ENCODE measurements around the gene FUNDC1. TPM values are rescaled to one million over a fixed set of nuclear protein-coding genes. Genes with fewer than 3 reads are reported as not detected.
A peak's percentile ranks its signal among the peaks of the same experiment; 100 is the strongest.

FUNDC1 gene, protein sequence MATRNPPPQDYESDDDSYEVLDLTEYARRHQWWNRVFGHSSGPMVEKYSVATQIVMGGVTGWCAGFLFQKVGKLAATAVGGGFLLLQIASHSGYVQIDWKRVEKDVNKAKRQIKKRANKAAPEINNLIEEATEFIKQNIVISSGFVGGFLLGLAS
- 10 to 100 TPM in 6 of 7 donors, 1 to 10 TPM in 1; 9.5 to 13.7 (median 11.5) TPM for total RNA-seq
- polyA plus RNA-seq: 10 to 100 TPM; 13.3 to 16.1 (median 15.1) TPM
- long read RNA-seq, donor 1, transcript FUNDC1-201 (5 exons, 1,196 nt): major isoform, 8 of 10 reads
- long read RNA-seq, donor 1, partial matches to known transcripts: 0 of 10 reads
- long read RNA-seq, donor 1, other reads (novel, unspliced or antisense): 0 of 10 reads
- long read RNA-seq, donor 2, transcript FUNDC1-201 (5 exons, 1,196 nt): major isoform, 6 of 6 reads
- long read RNA-seq, donor 2, partial matches to known transcripts: 0 of 6 reads
- long read RNA-seq, donor 2, other reads (novel, unspliced or antisense): 0 of 6 reads

DNA sequence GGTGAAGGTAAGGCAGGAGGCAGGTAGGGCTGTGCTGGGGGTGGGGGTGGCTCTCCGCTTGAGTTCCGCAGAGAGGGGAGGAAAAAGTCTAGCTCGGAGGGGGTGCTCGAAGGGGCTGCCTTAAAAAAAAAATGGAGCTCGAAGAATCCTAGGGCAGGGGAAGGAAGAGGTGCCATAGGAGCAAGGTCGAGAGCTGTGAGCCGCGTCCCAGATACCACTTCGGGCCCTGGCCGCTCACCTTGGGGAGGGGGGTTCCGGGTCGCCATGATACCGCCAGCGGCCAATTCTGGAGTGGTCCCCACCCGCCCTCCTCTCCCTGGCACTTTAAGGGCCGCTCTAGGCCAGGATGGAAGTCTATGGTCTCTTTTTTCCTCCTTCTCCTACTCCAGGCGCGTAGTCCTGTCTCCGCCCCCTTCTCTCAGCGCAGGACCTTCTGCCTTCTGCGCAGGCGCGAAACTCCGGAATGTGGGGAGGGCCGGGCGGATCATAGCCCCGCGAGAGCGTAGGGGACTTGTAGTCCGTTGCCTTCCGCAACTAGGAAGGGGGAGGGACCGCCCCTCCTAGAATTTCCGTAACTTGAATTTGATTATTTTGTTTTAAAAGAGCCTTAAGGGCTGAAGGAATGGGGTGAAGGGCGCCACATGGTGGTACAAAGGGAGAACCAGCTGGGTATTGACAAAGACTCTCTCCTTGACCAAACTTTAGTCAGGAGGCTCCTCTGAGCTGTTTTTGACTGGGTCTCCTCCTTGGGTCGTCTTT lies at the start of gene FUNDC1:
Gene FUNDC1 (minus strand): TSS at position 293 of the 759 bp plus-strand sequence. CDS start 27 bp downstream, at position 266.
- H3K27ac ChIP-seq: peak within 1 kb of the TSS; percentile 39 to 87 (median 78)
- 0 to 4% (median 2%) methylated on average over 19 to 35 of the region's 35 CpGs for WGBS, 5 donors
- intact Hi-C loops (cut with DNase I; ENCODE audit: low total_unique reads): loop anchor here (10.0 kb wide), 1 partner anchor 332 kb away; the partner anchor contains the start of gene KDM6A

DNA sequence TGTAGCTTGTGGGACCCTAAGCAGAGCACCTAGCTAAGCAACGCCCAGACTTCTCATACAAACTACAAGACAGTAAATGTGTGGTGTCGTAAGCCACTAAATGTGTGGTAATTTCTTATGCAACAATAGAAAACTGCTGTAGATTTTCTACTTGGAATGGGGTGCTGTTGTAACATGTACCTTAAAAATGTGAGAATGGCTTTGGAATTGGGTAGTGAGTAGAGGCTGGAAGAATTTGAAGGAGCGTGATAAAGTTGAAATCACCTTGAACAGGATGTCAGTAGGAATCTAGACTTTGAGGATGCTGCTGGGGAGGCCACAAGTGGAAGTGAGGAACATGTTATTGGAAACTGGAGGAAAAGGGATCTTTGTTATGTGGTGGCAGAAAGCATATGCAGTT lies 43.2 kb upstream of the FUNDC1 start:
- DNase-seq: no peak
- H3K4me1 ChIP-seq: no peaks in the 10 kb centered on the region
- H3K9me3 ChIP-seq: peaks cover 0 to 7% (median 0%) of the 10 kb centered on the region in 8 donors
- no peaks in the 10 kb centered on the region for H3K36me3 ChIP-seq
- H3K27ac ChIP-seq: no peak overlapping the region
- WGBS, 5 donors: 52 to 92% (median 68%) methylated on average over 3 of the region's 3 CpGs
- intact Hi-C loops (cut with DNase I; ENCODE audit: low total_unique reads): no loop called here
- H3K4me3 ChIP-seq: no peak overlapping the region
- TF ChIP-seq POLR2AphosphoS5 (IDR thresholded peaks at IDR 0.05) (no peak), POLR2A (IDR thresholded peaks at IDR 0.05) (no peak)
- no peaks in the 10 kb centered on the region for H3K27me3 ChIP-seq (replicated peaks in 1 of 7)

More for the DNA sequence above, at the start of gene FUNDC1:
- H3K27me3 ChIP-seq (replicated peaks in 1 of 7): no peaks in the 10 kb centered on the region
- H3K4me3 ChIP-seq: peak within 1 kb of the TSS; percentile 39 to 83 (median 60)
- DNase-seq: peak; percentile 97
- H3K9me3 ChIP-seq: no peaks in the 10 kb centered on the region
- H3K36me3 ChIP-seq: peaks cover 0 to 7% (median 0%) of the 10 kb centered on the region in 6 donors
- TF ChIP-seq POLR2AphosphoS5 (IDR thresholded peaks at IDR 0.05) (peak; percentile 81 to 87 (median 85)), POLR2A (IDR thresholded peaks at IDR 0.05) (peak in 1 of 3 donors; percentile 36)
- TF ChIP-seq, protein P1, sequence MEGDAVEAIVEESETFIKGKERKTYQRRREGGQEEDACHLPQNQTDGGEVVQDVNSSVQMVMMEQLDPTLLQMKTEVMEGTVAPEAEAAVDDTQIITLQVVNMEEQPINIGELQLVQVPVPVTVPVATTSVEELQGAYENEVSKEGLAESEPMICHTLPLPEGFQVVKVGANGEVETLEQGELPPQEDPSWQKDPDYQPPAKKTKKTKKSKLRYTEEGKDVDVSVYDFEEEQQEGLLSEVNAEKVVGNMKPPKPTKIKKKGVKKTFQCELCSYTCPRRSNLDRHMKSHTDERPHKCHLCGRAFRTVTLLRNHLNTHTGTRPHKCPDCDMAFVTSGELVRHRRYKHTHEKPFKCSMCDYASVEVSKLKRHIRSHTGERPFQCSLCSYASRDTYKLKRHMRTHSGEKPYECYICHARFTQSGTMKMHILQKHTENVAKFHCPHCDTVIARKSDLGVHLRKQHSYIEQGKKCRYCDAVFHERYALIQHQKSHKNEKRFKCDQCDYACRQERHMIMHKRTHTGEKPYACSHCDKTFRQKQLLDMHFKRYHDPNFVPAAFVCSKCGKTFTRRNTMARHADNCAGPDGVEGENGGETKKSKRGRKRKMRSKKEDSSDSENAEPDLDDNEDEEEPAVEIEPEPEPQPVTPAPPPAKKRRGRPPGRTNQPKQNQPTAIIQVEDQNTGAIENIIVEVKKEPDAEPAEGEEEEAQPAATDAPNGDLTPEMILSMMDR (IDR thresholded peaks at IDR 0.05 in 8 of 11, conservative IDR thresholded peaks at IDR 0.05 in 3 of 11): peak in 10 of 11 experiments; percentile 11 to 55 (median 42)
- peaks cover 0 to 23% (median 10%) of the 10 kb centered on the region in 6 donors for H3K4me1 ChIP-seq

DNA sequence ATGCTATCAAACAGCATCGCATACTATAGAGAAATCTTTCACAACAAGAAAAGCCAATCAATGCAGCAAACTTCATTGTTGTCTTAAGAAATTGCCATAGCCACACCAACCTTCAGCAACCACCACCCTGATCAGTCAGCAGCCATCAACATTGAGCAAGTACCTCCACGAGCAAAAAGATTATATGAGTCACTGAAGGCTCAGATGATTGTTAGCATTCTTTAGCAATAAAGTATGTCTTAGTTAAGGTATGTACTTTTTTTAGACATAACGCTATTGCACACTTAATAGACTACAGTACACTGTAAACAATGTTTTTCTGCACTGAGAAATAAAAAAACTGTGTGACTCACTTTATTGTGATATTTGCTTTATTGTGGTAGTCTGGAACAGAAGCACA lies 37.8 kb upstream of the FUNDC1 start:
- H3K4me3 ChIP-seq: no peak overlapping the region
- H3K27me3 ChIP-seq (replicated peaks in 1 of 7): no peaks in the 10 kb centered on the region
- intact Hi-C loops (cut with DNase I; ENCODE audit: low total_unique reads): no loop called here
- DNase-seq: no peak
- WGBS, 5 donors: 70 to 86% (median 75%) methylated on average over 3 of the region's 3 CpGs
- peaks cover 0 to 7% (median 0%) of the 10 kb centered on the region in 8 donors for H3K9me3 ChIP-seq
- H3K36me3 ChIP-seq: no peaks in the 10 kb centered on the region
- TF ChIP-seq POLR2AphosphoS5 (IDR thresholded peaks at IDR 0.05) (no peak), POLR2A (IDR thresholded peaks at IDR 0.05) (no peak)
- TF ChIP-seq, protein P1 (IDR thresholded peaks at IDR 0.05 in 8 of 11, conservative IDR thresholded peaks at IDR 0.05 in 3 of 11): no peak
- H3K4me1 ChIP-seq: no peaks in the 10 kb centered on the region
- no peak overlapping the region for H3K27ac ChIP-seq

DNA sequence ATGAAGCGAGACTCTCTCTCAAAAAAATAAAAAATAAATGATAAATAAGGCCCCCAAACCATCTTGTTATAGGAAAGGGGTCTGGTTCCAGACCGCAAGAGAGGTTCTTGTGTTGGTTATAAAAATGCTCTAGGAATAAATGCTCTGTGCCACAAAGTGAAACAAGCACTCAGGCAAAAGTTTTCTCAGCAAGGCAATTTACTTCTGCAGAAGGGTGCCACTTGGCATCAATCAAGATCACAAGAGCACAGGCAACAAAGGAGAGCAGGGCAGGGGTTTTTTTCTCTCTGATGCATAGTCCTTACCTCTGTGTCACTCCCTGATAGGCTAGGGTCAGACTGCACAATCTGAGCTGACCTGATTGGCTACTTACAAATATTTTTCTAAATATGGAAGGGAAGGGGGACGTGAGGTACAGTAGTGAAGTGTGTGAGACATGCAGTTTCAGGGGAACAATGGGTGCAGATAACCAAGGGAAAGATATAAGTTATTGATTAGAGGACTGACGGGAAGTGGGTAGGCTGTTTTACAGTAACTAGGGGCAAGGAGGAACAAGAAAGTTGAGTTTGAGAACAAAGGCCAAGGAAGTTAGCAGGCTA lies 29.8 kb upstream of the FUNDC1 start:
- H3K27me3 ChIP-seq (replicated peaks in 1 of 7): no peaks in the 10 kb centered on the region
- peaks cover 4 to 35% (median 24%) of the 10 kb centered on the region in 8 donors for H3K9me3 ChIP-seq
- intact Hi-C loops (cut with DNase I; ENCODE audit: low total_unique reads): no loop called here
- TF ChIP-seq POLR2A (IDR thresholded peaks at IDR 0.05): no peak
- TF ChIP-seq, protein P1 (IDR thresholded peaks at IDR 0.05 in 8 of 11, conservative IDR thresholded peaks at IDR 0.05 in 3 of 11): no peak
- WGBS, 5 donors: 79 to 95% (median 89%) methylated on average over 4 of the region's 4 CpGs
- no peak overlapping the region for H3K27ac ChIP-seq
- H3K4me1 ChIP-seq: no peaks in the 10 kb centered on the region
- no peaks in the 10 kb centered on the region for H3K36me3 ChIP-seq
- no peak overlapping the region for H3K4me3 ChIP-seq
- no peak for DNase-seq
